Stimulated activated naive CD4-positive, alpha-beta T cell (primary cell): Measurements from ENCODE around the gene ZNRF2.

Experiments
- DNase-seq, 6 experiments: peaks; one replicate each; lab custom pipeline; 2025; lab: John Stamatoyannopoulos, UW

The ZNRF2 gene

GRCh38 chr7:30284298-30285066, at the start of gene ZNRF2:
TSS of gene ZNRF2 (plus strand) at chr7:30284597. CDS start at chr7:30285358, 761 bp downstream.
- DNase-seq: peak; percentile 95 to 99 (median 98)

GRCh38 chr7:30237271-30237695, 47.1 kb upstream of the ZNRF2 start:
- DNase-seq: no peak

- no peak for DNase-seq
Measured at GRCh38 chr7:30238721-30239441, 45.5 kb upstream of the ZNRF2 start.

DNA sequence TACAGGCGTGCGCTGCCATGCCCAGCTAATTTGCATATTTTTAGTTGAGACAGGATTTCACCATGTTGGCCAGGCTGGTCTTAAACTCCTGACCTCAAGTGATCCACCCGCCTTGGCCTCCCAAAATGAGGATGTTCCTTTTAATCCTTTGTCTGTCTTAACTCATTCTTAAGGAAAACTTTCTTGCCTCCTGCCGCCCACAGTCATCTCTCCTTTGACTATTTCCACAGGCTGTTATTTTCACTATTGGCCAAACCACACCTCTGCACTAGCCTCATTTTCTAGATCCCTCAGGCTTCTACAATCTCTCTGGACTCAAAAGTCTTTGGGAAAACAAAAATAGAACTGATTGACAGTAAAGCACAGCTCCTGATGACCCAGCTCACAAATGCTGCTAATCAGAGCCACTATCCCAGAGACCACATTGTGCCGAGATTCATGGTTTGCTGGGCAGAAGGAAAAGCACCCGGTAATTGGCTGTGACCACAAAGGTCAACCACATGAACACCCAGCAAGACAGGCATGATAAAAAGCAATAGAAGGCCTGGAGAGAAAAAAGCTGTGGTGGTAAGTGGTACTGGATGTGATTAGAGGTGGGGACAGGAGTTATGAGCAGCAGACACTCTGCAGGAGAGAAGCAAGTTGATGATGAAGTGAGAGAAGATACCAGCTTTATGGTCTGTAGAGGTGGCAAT, 44.1 kb upstream of the ZNRF2 start:
- DNase-seq: no peak

- no peak for DNase-seq
Measured at GRCh38 chr7:30241767-30242166, 42.6 kb upstream of the ZNRF2 start.

DNA sequence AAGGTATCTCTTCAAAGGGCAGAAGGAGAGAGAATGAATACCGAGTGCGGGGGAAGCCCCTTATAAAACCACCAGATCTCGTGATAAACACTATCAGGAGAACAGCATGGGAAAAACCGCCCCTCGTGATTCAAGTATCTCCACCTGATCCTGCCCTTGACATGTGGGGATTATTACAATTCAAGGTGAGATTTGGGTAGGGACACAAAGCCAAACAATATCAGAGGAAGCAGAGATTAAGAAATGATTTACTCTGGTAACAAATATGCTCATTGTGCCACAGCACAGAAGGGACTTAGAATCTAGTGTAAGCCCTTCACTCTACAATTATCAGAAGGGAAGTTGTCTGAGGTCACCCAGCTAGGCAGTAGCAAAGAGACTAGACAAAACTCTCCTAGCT, 40.1 kb upstream of the ZNRF2 start:
- no peak for DNase-seq

DNA sequence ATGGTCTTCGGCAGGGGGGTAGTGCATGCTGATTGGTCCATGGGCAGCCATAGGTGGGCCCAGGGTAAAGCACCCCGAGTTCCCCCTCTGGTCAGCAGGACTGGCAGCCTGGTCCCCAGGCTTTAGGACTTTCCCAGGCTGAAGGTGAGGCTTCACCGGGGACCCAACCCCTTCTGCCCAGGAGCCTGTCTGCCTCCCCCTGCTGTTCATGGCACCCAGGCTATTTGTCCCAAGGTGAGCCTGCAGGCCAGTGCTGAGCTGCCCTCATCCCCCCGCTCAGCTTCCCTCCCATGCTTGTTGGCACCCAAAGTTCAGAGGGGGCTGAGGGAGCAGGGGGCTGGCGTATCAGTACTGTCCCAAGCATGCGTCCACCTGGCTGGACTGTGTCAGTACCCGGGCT, 38.5 kb upstream of the ZNRF2 start:
- DNase-seq: no peak

- DNase-seq: no peak
Measured at GRCh38 chr7:30246392-30246791, 38.0 kb upstream of the ZNRF2 start.

DNA sequence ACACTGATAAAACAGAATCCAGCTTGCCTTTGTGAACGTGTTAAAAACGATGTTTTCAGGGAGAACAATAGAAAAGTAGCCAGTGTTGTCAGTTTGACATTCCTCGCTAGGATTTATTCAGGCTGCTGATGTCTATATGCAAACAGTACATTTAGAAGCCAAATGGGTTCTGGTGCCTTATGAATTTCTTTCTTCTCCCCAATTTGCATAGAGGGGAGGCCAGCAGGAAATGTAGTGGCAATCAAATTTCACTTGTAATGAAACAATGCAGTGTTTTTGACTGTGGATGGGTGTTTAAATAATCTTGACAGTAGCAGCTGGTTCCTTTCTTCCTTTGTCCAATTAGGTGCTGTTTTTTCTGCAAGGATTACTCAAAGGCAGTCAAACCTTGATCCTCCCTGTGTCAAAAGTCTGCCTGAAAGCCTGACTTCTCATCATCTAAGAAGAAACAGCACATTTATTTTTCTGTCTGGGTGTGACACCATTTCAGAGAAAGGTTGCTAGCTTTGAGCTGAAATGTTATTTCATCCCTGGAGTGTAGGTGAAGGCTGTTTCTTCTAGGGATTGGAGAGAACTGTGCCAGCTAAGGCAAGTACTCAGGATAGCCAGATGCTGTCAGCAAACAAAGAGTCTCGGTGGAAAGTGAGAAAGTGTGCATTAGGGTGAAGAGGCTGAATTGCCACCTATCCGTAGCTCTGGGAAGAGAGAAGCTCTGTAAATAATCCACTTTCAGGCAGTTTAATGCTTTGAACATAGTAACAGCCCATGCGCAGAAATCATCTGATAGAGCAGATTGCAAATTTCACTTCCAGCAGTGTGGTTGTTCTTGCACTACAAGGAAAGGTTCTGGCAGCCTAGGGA, 36.6 kb upstream of the ZNRF2 start:
- peak in 1 of 6 experiments; percentile 5 for DNase-seq

DNA sequence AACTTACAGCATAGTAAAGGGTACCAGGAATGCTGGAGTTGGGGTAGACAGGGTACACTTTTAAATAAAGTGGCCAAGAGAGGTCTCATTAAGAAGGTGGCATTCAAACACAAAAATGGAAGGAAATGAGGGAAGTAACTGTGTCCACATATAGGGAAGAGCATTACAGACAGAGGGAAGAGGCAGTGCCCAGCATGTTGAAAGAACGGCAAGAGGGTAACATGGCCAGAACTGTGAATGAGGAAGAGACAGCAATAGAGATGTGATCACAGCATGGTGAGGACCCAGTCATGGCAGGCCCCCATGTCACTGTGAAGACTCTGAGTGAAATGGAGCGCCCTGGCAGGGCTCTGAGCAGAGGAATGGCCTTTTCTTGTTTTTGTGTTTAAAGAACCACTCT, 35.1 kb upstream of the ZNRF2 start:
- no peak for DNase-seq

GRCh38 chr7:30249986-30250774, 34.2 kb upstream of the ZNRF2 start:
- peak in 3 of 6 experiments; percentile 20 to 59 (median 33) for DNase-seq

DNA sequence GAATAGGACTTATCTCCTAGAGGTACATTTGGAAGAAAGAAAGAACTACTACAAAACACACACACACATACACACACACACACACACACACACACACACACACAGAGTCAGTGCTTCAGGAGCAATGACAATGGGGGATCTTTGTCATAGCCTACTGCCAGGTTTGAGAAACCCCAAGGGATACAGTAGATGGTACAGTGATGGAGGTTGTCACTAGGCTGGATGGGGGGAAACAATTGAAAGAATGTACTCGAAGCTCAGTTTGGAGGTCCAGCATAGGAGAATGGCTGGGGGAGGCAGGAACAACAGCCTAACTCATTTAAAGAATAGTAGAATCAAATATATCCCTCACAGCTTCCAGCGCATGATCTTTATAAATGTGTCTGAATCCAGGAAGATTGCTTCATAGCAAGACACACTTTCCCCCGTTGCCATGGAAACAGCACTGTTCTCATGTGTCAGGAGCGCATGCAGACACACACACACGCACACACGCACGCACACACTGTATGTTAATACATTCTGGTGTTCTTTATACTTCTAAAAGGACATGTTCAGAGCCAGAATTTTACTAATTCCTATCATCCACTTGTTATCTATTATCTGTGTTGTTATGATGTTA, 32.6 kb upstream of the ZNRF2 start:
- DNase-seq: no peak

- no peak for DNase-seq
Measured at GRCh38 chr7:30252885-30253795, 31.3 kb upstream of the ZNRF2 start.

DNA sequence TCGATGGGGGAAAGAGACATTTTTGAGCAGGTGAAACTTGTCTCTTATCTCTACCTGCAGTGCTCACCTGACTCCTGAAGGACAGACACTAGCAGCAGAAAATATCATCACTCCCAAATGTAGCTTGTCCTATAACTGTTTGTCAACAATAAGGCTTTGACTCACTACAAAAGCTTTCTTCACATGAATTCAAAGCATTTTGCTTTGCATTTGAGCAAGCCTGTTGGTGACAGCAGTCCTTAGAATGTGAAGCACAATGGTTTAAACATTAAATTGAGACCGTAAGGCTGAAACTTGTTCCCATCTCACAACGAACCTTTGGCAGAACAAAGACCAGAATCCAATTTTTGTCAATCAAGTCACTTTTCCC, 30.6 kb upstream of the ZNRF2 start:
- no peak for DNase-seq

GRCh38 chr7:30254248-30254647, 30.1 kb upstream of the ZNRF2 start:
- no peak for DNase-seq

DNA sequence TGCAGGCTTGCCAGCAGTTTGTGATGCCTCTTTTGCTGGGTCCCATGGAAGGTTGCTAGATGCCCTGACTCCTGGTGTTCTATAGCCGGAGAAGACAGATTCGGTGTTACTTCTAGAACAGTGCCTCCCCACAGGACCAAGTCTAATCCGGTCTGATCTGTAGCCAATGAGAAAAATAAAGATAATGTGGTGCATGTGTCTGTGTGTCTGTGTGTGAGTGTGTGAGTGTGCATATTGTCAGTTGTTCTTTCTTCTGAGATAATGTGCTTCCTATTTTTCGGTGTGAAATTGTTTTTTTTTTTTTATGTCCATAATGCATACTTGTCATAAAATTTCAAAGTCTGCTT, 29.7 kb upstream of the ZNRF2 start:
- no peak for DNase-seq

DNA sequence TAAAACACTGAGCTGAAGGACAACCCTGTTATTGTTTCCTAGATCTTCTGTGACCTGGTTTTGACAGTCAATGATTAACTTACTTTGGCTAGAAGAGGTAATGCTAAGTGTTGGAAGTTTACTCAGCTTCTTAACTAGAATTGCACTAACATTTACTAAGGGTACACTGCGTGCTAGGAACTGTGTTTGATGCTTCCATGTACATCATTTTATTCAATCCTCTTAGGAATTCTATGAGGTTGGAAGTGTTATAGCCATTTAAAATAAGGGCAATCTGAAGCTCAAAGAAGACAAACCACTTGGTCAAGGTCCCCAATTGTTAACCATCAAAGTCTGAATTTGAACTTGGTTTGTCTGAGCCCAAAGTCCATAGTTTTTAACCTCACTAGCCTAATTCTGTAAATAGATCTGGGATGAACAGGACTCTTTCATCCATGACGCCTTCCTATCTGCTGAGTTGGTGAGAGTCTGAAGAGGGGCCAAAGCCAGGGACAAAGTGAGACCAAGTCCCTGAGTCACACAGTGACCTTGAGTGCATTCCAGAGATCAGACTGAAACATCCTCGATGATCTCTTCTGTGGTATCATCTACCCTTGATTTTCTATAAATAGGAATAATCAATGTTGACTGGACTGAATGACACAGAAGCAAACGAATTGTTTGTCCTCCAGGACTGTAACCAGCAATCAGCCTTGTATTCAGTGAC, 29.2 kb upstream of the ZNRF2 start:
- DNase-seq: no peak

- no peak for DNase-seq
Measured at GRCh38 chr7:30256349-30256858, 28.0 kb upstream of the ZNRF2 start.

GRCh38 chr7:30260246-30260768, 24.1 kb upstream of the ZNRF2 start:
- no peak for DNase-seq
